CD4-positive, alpha-beta T cell treated with Interferon gamma for 1 hour (primary cell): Measurements from ENCODE around the gene ALPL.
"Not testable (repeated sequence)": the region's sequence is repeated elsewhere in the genome, so short reads cannot be mapped to it uniquely, and the experiment has no call there.

Experiments
- DNase-seq: peaks from one replicate; pipeline ENCODE4 v3.0.0-alpha.2; 2020

The ALPL gene

DNA sequence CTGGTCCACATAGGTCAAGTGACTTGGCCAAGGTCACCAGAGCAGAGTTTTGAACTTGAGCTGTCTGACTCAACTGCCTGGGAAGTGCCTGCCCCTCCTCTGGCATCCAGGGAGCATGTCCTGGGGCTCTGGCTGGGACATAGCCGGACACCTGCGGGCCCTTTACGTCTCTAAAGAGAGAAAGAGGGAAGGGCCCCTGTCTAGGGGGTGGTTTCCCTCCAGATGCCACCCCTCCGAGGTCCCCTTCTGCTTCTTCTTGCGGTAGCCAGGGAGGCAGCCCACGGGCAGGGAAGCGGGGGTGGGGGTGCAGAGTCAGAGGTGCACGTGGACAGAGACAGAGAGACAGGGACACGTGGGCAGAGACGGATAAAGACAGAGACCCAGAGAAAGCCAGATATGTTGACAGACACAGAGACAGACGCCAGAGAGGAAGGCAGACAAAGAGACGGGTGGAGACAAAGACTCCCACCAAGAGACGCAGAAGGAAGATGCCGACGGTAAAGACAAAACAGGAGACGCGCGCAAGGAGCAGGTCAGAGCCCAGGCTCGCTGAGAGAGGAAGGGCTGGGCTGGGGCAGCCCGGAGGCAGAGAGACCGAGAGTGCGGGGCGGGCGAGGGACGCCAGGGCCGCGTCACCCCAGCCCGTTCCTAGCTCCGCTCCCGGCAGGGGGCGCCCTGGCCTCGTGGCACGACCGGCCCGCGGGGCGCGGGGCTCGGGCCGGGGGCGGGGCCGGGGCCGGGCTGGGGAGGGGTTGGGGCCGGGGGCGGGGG, 458 bp upstream of the ALPL start:
- DNase-seq: peak; percentile 43

DNA sequence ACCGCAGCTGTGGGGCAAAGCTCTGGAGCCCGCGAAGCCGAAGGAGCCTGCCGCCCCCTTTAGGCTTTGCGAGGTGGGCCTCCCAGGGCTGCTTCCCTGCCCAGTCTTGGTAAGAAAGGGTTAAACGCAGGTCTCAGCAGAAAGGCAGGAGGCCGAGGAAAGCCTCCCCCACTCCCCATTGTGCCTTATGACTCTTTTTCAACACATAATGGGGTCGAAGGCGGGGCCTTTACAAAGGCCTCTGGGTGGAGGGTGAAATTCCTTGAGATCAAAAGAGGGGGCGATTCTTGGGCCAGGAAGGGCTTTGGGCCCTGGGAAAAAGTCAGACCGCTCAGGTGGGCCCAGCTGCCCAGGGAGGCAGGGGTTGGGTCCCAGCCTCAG, 880 bp downstream of the ALPL start:
- DNase-seq: no peak

DNA sequence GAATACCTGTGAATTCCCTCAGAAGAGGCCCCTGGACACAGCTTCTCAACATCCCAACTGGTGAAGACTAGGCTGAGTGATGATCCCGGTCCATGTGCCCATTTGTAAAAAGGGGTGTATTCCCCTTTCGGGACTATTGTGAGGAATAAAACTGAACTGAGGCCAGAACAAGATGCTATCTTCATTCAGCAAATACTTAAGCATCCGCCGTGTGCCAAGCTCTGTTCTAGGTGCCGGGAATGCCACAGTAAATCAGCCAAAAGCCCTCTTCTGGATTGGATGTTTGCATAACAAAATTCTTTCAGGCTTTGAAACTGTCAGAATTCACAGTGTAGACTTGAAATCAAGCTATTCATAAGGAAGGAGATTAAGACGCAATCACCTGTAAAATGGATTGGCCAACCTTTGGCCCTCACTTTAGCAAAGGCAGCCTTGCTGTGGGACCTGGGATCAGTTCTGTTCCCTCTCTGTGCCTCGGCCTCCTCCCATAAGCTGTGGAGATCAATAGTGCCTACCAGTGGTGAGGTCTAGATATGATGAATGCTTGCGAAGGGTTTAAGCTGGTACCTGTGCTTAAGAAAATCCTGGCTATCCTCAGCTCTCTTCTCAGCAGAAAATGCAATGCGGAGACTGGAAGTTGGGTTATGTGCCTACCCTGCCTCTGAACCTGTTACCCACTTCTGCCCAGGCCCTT, 1.8 kb downstream of the ALPL start:
- no peak for DNase-seq

DNA sequence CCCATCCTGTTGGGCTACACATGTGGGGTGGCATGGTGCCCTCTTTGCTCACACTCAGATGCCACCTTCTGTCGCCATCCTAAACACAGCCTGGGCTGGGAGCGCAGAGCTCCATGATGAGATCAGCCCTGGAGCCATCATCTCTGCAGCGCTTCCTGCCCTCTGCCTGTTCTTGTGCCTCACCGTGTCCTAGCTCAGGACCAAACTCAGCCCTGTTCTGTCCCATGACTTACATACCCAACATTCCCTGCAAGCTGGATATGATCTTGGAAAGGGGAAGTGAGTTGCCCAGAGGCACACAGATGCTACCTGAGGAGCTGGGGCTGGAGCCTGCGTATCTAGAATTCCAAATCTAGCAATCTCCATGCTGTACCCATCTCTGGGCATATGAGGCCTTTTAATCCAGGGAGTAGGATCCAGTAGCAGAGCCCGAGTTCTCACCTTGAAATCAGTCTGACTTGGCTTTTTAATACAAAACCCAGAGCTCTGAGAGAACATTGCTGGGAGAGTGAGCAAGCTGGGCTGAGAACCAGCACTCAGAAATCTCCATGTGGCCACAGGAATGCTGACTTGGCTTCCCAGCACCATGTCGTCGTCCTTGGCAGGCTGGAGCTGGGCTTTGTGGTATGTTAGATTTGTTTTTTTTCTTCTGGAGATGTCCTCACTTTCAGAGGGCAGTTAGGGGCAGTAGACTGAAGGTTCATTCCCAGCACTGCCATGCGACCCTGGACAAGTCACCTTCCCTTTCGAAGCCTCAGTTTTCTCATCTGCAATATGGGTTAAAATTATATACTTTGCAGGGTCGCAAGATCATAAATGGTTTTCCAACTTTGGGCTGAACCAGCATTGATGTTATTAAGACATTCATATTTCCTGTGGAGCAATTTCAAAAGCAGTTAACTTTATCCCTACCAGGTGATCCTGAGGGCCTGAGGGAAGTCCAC, 2.6 kb downstream of the ALPL start:
- DNase-seq: no peak

DNA sequence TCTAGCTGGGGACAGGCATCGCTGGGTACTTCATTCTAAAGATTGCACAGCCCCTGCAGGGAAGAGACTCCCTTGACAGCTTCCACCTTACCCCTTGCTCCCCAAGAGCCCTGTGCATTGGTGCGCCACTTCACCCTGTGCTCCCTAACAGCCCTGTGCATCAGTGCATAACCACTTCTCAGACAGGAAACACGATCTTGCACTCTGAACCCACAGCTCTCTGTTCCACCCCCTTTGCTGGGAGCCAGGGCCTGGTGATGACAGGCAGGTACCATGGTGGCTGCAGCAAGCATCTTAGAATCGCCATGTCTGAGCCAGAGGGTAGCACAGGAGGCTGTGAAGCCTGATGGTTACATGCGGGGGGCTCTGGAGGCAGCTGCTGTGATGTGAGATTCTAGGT, 5.0 kb downstream of the ALPL start:
- DNase-seq: no peak

DNA sequence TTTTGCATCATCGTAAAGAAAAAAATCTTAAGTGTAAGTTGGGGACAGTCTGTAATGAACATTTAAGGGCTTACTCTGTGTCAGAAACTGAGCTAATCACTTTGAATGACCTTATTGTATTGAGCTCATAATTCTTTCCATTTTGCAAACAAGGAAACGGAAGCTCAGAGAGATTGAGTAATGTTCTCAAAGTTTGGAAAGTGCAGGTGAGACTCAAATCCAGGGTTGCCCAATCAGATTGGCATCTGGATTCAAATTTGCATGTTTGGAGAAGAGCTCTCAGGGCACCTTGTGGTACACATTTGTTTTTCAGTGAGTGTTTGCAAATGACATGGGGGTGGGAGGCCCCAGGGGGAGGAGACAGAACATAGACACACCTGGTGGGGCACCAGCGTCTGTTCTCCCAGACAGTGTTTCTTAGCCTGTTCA, 8.0 kb downstream of the ALPL start:
- no peak for DNase-seq

DNA sequence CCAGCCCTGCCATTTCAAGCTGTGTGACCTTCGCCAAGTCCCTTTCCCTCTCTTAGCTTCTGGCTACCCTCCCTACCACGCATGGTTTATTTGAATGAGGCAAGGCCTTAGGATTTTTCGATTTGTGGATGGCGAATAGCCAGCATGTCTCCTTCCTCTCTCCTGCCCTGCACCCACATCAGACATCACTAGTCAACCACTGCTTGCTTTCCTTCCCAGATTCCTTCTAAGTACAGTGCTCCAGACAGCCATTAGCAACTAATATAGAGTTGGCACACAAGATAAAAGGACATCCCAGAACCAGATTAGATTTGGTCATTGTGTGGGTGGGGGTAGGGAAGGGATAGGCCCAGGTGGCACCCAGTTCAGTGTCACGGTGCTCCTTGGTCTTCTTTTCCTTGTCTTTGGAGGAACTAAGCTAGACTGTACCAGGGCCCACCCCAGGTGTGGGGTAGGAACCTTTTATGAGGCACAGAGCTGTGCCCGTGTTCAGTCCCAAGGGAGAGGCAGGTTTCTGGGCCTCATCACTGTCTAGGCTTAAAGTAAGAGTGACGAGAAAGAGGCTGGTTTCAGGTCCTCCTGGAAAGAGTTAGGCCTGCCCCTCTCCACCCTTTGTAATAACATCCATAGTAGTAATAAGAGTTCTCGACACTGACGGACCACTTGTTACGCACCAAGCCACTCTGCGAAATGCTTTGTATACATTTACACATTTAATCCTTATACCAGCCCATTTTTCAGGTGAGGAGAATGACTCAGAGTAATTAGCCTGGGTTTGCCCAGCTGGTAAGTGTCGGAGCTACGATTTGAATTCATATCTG, 8.6 kb downstream of the ALPL start:
- DNase-seq: peak; percentile 32

DNA sequence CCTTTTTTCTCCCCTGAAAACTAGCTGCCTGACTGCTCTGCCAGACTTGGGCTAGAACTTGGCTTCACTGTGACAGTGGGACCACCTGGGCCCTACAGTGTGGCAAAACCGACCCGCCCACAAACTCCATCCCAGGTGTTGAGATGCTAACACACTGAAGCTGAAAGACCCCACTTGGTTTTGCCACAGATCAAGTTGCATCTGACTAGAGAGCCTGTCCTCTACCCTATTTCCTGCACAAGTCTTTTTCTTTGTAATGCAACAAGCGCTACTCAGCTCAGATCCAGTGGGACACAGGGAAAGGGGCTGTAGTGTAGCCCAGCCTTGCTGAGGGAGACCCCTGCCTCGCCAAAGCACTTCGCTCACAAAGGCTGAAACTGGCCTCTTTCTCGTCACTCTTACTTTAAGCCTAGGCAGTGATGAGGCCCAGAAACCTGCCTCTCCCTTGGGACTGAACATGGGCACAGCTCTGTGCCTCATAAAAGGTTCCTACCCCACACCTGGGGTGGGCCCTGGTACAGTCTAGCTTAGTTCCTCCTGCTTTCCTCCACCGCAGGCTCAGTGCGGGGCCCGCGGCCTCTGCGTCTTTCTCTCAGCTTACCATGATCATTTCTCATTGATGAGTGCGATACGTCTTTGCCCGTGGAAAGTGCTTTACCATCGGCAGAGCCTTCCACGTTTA, 9.7 kb downstream of the ALPL start:
- peak; percentile 36 for DNase-seq

DNA sequence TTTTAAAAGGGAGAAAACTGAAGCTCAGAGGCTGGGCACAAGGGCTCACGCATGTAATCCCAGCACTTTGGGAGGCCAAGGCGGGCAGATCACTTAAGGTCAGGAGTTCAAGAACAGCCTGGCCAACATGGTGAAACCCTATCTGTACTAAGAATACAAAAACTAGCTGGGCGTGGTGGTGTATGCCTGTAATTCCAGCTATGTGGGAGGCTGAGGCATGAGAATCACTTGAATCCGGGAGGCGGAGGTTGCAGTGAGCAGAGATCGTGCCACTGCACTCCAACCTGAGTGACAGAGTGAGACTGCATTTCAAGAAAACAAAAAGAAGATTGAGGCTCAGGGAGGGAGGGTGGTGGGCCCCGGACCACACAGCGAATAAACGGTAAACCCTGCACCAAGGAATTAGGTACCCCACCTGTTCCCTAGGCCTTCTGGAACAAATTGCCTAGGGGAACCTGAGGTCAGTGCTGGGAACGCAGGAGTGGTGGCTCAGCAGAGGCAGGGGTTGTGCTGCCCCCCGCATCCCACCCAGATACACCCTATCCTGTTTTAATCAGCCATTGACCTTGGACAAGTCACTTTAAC, 10.4 kb downstream of the ALPL start:
- DNase-seq: not testable (repeated sequence)

DNA sequence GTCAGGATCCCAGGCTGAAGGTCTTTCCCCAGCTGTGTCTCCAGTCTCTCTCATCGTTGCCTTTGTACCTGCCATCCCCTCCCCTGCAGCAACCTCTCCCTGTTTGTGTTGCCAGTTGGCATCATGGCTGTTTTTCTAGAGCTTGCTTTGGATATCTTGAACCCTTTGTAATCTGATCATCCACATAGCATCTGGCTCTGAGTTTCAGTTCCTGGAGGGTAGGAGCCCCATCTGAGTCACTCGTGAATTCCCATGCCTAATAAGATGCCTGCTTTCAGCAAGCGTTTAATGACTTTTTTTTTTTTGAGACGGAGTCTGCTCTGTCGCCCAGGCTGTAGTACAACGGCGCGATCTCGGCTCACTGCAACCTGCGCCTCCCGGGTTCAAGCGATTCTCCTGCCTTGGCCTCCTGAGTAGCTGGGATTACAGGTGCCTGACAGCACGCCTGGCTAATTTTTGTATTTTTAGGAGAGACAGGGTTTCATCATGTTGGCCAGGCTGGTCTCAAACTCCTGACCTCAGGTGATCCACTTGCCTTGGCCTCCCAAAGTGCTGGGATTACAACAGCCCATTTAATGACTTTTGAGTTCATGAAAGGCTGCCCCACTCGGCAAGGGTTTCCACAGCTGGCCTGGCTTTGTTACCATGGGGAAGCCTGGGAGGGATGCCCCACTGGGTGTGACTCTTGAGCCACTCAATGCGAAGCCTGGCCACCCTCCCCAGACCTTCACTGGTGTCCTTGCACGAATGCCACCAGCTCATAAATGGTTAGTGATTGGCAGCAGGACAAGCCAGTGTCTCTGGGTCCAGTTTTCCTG, 11.9 kb downstream of the ALPL start:
- no peak for DNase-seq

DNA sequence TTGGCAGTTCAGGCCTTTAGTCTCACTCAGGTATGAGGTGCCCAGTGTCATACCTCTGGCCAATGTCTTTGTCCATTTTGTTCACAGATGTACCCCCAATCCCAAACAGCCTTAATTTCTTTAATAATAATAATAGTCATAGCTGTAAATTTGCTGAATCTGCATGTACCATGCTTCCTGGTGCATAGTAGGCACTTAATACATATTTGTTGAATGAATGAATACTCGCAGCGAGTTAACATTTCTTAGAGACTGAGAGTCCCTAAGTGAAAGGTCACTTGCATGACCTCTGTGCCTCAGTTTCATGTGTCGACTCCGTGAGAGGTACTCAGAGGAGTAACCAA, 12.5 kb downstream of the ALPL start:
- no peak for DNase-seq

DNA sequence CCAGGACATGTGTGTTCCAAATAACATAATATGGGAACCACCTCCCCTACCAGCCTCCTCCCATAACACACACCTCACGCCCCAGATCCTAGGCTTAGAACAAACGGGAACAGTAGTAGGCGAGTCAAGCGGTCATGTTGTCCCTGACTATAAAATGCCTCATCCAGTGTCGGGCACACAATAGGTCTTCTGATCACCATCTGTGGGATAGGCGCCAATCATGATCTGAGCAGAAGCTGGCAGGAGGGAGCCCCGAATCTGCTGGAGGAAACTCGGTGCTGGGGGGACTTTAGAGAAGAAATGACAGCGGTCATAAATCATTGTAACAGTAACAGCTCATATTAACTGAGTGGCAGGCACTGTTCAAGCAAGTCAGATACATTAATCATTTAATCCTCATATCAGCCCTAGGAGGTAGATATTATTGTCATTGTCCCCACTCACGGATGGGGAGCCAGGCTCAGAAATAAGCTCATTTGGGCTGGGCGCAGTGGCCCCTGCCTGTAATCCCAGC, 13.4 kb downstream of the ALPL start:
- no peak for DNase-seq

DNA sequence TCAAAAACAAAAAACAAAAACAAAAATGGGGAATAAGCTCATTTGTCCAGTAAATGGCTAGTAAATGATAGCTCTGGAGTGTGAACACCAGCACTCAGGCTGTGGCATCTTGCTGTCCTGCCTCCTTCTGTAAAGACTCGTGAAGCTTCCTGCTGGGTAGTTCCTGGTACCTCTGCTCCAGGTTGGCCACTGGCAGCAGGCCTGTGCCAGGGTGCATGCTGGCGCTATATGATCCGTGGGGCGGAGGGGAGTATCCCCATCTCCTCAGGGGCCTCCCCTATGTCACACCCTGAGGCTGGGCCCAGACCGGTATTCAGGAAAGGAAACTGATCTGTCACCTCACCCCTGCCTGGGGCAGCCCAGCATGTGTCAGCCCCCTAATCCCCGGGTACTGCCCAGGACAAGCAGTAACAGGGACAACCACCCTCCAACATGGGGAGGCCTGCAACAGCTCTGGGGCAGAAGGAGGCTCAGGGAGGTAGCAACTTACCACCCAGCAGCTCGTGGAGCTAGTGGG, 14.1 kb downstream of the ALPL start:
- no peak for DNase-seq

DNA sequence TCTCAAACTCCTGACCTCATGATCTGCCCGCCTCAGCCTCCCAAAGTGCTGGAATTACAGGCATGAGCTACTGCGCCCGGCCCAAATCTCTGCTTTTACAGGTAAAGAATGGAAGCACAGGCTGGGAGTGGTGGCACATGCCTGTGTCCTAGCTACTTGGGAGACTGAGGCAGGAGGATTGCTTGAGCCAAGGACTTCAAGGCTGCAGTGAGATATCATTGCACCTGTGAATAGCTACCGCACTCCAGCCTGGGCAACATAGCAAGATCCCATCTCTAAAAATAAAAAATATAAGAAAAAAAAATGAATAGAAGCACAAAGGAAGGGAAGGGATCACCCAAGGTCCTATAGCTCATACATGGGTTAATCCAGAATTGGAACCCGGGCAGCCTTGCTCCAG, 15.0 kb downstream of the ALPL start:
- DNase-seq: no peak

DNA sequence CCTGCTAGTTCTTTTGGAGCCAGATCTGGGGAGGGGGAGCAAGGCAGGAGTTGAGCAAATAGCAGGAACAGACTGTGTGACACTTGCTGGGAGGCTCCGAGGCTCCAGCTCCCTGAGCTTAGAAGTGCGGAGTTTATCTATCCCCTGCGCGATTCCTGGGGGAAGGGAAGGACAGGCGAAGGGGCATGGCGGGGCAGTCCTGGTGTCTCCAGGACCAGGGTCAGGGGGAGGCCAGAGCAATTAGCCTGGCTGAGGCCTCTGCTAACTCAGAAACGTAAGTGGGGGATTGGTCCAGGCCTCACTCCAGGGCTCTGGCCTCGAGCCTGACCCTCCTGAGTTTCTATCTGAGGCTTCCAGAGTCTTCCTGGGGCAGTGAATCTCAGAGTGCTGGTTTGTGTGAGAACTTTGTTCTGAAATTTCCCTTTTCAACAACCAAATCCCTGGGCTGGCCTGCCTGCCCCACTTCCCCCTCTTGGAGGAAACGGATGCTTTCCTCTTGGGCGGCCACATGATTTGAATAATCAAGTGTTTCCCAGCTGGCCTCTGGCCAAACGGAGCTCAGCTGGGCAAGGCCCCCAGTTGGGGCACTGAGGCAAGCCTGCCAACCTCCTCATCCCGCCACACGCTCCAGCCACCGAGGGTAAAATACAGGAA, 15.6 kb downstream of the ALPL start:
- DNase-seq: no peak

DNA sequence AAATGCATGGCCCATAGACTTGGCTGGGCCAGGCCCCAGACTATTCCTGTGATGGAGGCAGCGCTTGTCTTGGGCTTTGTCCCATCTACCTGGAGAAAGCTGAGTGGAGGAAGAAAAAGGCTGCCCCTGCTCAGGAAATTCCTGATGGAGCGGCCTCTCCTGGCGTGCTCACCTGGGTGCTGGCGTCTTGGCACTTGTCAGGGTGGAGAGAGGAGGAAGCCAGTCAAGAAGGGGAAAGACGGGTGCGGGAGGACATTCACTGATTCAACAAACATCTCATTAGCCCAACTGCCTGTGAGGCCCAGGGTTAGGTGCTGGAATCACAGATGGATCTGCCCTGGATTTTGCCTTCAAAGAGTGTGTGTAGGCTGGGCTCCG, 16.1 kb downstream of the ALPL start:
- DNase-seq: no peak

DNA sequence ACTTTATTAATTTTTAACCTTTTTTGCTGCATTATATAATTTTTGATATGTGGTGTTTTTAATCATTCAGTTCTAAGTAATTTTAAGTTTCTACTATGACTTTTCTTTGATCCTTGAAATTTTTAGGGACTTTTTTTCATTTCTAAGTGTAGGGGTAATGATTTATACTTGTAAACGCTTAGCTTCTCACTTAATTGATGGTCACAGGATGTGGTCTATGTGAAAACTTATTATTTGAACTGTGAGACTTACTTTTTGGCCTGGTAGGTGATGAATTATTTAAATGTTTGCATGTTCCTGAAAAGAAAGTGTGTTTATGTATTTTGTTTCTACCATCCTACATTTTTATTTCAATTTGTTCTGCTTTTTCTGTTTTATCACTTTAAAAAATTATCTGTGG, 17.2 kb downstream of the ALPL start:
- no peak for DNase-seq

DNA sequence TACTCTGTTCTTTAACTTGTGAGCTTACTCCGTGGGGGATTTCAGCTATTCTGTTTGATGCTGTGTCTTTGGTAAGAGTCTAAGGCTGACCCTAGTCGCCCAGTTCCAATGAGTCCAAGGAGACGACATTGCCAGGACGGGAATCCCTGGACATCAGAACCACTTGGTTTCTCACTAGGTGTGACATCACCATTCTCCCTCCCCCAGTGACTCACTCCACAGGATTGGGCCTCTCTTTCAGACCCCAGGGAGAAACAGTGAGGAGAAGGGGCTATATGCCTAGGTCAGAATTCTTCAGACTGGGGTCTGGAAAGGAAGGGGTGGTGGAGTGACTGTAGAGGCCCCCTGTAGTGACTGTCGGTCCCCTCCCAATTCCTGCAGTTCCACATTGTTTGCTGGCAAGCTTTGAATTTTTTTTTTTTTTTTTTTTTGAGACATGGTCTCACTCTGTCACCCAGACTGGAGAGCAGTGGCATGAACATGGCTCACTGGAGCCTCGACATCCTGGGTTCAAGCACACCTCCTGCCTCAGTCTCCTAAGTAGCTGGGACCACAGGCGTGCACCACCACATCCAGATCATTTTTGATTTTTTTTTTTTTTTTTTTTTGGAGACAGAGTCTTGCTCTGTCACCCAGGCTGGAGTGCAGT, 21.3 kb downstream of the ALPL start:
- no peak for DNase-seq

DNA sequence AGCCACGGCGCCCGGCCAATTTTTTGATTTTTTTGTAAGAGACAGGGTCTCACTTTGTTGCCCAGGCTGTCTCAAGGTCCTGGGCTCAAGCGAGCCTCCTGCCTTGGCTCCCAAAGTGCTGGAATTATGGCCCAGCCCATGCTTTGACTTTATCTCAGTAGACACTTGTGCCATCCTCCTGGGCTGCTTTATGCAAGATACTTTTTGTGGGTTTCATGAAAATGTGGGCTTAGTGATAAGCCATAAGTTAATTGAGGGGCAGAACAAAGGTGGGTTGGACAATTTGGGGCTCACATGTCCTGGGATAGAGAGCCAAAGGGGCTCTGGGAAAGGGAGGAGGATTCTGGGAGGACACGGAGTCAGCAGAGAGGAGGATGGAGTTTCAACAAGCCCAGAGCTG, 22.0 kb downstream of the ALPL start:
- DNase-seq: no peak
